SIG-M5 treated with dmso at 0.1 percent for 504 hours (cell line): ENCODE data around the gene SMAD6.
A peak's percentile ranks its signal among the peaks of the same experiment; 100 is the strongest.

Experiments used
- DNase-seq: peaks from one replicate; lab custom pipeline; 2025; ENCODE audit not compliant: unreplicated experiment; lab: John Stamatoyannopoulos, UW

Gene SMAD6

GRCh38 chr15:66702035-66702786 is at the start of gene SMAD6:
Gene SMAD6 (plus strand): TSS chr15:66702236. CDS start chr15:66703259, 1,023 bp downstream.
- peak; percentile 97 for DNase-seq

GRCh38 chr15:66652806-66653205 is 49.2 kb upstream of the SMAD6 start:
- DNase-seq = no peak

GRCh38 chr15:66653398-66653797 is 48.6 kb upstream of the SMAD6 start:
- DNase-seq = no peak

- DNase-seq = no peak
Observed at GRCh38 chr15:66653852-66654251, 48.2 kb upstream of the SMAD6 start.

GRCh38 chr15:66654361-66654738 is 47.7 kb upstream of the SMAD6 start:
- no peak for DNase-seq

GRCh38 chr15:66654739-66655375 is 47.2 kb upstream of the SMAD6 start:
- no peak for DNase-seq

GRCh38 chr15:66655511-66655910 is 46.5 kb upstream of the SMAD6 start:
- DNase-seq = no peak

GRCh38 chr15:66655997-66656396 is 46.0 kb upstream of the SMAD6 start:
- peak; percentile 13 for DNase-seq

- DNase-seq = no peak
Observed at GRCh38 chr15:66657185-66658020, 44.6 kb upstream of the SMAD6 start.

- DNase-seq = no peak
Observed at GRCh38 chr15:66658044-66658443, 44.0 kb upstream of the SMAD6 start.

- no peak for DNase-seq
Observed at GRCh38 chr15:66658855-66659254, 43.2 kb upstream of the SMAD6 start.

- no peak for DNase-seq
Observed at GRCh38 chr15:66659384-66659783, 42.7 kb upstream of the SMAD6 start.

GRCh38 chr15:66661432-66662096 is 40.5 kb upstream of the SMAD6 start:
- no peak for DNase-seq

GRCh38 chr15:66662522-66662921 is 39.5 kb upstream of the SMAD6 start:
- no peak for DNase-seq

GRCh38 chr15:66663664-66664063 is 38.4 kb upstream of the SMAD6 start:
- no peak for DNase-seq

GRCh38 chr15:66670175-66670574 is 31.9 kb upstream of the SMAD6 start:
- DNase-seq = no peak

- peak; percentile 22 for DNase-seq
Observed at GRCh38 chr15:66670762-66671580, 31.1 kb upstream of the SMAD6 start.

- DNase-seq = no peak
Observed at GRCh38 chr15:66672867-66673266, 29.2 kb upstream of the SMAD6 start.

- peak; percentile 58 for DNase-seq
Observed at GRCh38 chr15:66673410-66674322, 28.4 kb upstream of the SMAD6 start.
